Esophagus mucosa (tissue), 1 donor: Measurements from ENCODE around the gene CLSTN3. TPM values are rescaled to one million over a fixed set of nuclear protein-coding genes. Genes with fewer than 3 reads are reported as not detected.

ENCODE experiments used
- ATAC-seq: fragments of 200-7000 bp; cut with Tn5 transposase; one replicate; pipeline ENCODE4 v1.9.1; 2020
- total RNA-seq: library from RNA; stranded (reverse); gene quantifications from one replicate; pipeline ENCODE4 v1.2.4, GENCODE V29; 2023
- donor health status: DM: yes; HTN: yes; CAD: no.

CLSTN3 gene
- 12.8 TPM for total RNA-seq

- peak; percentile 71 for ATAC-seq
These were observed at the start of gene CLSTN3 for GRCh38 chr12:7129872-7130691. Gene CLSTN3, plus strand, starts transcription at chr12:7130371. Its CDS starts 278 bp downstream, at chr12:7130649.

- ATAC-seq, result no peak
These were observed 49.1 kb upstream of the CLSTN3 start for GRCh38 chr12:7081037-7081436.

DNA sequence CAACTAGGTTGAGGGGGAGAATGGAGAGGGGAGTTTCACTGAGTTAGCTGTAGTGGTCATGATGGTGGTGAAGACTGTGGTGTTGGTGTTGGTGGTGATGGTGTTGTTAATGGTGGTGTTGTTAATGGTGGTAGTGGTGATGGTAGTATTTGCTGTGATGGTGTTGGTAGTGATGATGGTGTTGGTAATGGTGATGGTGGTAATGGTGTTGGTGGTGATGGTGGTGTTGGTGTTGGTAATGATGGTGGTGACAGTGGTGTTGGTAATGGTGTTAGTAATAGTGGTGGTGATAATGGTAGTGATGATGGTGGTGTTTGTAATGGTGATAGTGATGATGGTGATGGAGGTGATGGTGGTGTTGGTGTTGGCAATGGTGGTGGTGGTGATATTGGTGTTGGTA is 47.0 kb upstream of the CLSTN3 start:
- ATAC-seq, result no peak

DNA sequence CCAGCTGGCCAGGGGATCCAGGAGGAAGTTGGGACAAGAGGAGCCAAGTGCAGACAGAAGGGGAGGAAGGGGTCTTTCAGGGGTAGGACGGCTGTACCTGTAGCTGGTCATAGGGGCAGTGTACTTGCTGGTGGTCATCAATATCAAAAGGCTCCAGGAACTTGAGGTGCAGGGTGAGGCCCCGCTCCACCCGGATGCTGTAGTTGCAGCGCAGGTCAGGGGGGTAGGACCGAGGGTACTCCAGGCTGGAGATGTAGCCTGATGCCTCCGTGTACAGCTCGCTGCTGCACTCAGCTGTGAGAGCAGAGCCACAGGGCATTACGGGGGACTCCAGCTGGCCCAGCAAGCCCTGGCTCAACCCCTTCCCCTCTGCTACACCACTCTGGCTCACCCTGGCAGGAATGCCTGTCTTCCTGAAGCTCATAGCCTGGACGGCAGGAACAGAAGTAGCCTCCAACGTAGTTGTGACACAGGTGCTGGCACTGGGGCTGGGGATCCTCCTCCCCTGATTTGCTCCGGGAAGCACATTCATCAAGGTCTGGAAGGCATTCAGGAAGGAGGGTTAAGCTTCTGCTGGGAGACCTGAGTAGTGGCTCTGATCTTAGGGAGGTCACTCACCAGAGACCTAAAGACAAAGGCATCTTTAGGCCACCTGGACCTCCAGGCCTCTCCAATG is 40.8 kb upstream of the CLSTN3 start:
- no peak for ATAC-seq

DNA sequence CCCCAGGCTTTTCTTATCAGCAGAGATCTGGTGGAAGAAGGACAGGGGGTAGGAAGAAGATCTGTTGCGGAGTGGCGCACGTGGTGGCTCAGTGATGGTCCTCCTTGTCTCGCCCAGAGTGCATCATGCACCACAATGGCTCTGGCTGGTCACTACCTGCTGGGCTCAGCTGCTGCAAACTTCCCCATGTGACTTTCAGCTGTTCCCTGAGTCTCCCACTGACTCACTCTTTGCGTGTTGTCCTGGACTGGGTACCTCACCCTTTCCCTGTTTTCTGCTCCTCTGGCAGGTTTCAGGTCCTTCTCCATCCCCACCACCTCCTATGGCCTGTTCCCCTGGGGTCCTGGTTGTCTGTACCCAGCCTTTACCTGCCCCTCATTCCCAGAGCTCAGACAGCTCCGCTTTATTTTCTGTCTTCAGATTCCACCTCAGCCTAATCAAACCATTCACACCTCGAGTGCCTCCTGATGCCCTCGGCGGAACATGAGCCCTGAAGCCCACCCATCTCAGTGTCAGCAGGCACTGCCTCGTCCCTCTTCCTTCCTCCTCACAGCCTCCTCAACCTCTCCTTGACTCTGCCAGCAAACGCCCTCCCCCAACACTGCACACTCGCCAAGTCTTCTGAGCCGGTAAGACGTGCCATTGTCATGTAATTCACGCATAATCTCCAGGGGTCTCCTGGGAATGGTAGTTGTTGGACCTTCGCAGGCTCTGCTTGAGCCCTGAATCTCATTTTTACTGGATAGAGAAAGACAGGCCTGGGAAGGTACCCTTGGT is 39.8 kb upstream of the CLSTN3 start:
- no peak for ATAC-seq

DNA sequence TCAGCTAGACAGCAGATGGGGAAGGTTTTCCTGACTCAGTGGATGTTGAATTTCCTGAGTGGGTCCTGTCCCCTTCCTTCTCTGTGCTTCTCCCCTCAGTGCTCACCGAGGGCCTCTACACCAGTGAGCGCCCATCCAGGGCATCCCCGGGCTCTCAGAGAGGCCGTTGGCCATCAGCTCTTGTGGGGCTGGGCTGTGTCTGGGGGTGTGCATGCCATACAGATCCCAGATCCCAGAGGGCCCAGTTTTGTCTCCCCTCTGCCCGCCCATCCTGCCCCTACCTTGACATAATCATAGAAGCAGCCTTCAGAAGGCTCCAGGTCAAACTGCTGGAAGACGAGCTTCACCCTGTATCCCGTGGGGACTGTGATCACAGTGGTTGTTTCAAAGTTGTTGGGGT is 39.0 kb upstream of the CLSTN3 start:
- no peak for ATAC-seq

- ATAC-seq, result peak; percentile 18
These were observed 38.4 kb upstream of the CLSTN3 start for GRCh38 chr12:7091660-7092228.

- peak; percentile 38 for ATAC-seq
These were observed 37.8 kb upstream of the CLSTN3 start, which contains the start of gene C1R for GRCh38 chr12:7092229-7092985. Gene C1R, minus strand, starts transcription at chr12:7092445. Its CDS starts 57 bp downstream, at chr12:7092388.

DNA sequence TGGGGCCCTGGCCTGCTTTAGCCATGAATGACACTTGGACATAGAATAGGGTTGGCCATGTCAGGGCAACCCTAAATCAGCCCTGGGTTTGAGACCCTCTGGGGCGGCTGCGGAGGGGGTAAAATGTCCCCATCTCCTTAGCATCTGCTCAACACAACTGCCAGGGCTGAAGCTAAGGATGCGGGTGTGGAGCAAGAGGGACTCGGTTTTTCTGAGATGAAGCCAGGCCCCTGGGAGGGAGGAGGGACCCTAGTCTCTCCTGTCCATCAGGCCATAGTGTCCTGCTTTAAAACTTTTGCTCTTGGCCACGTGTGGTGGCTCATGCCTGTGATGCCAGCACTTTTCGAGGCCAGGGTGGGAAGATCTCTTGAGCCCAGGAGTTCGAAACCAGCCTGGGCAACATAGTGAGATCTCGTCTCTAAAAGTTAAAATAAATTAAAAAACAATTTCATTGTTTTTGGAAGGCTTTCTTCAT is 37.1 kb upstream of the CLSTN3 start:
- peak; percentile 2 for ATAC-seq

DNA sequence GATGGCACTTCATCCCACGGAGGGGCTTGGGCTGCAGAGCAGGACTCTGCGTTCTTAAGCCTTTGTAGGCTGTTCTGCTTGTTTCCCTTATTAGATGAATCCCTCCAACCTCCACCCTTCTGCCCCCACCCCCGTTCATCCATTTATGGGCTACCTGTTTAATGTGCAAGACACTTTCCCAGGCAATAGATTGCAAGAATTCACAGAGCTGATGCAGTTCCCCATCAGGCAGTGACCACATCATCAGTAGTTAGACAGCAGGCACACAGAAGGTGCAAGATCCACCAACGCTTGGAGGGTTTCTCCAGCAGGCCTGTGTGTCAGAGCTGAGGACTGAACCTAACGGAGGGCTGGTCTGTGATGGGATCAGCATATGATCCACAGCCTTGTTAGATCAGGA is 36.7 kb upstream of the CLSTN3 start:
- ATAC-seq, result no peak

- no peak for ATAC-seq
These were observed 36.3 kb upstream of the CLSTN3 start for GRCh38 chr12:7093892-7094291.

GRCh38 chr12:7096006-7096932 is 33.9 kb upstream of the CLSTN3 start:
- ATAC-seq, result no peak

- no peak for ATAC-seq
These were observed 33.2 kb upstream of the CLSTN3 start for GRCh38 chr12:7096979-7097378.

DNA sequence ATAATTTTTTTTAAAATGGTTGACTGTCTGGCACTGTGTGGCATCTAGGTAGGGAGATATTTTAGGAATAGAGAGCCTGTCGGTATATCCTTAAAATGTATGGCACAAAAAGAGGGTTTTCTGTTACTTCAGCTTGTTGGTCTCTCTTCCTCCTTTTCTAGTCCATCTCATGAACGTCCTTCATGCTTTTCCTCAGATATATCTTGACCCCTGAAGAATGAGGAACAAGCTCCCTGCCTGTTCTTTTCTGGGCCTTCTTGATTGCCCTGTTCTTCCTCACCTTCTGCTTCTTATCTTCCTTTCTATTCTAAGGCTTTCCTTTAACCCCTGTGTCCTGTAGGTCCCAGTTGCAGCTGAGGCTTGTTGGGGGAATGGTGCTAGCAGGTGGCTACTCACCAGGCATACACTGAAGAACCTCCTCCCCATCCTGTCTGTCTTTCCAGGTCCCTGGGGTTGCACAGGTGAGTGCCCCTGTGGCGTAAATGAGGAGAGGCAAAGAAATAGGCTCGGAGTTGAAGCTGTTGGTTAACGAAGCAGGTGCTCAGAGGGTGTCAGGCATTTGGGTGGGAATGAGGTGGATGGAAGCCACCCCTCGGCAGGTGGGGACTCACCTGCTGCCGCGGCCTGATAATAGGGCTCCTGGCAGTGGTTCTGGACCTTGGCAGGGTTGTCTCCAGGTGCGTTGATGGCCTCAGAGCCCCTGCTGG is 30.7 kb upstream of the CLSTN3 start:
- ATAC-seq, result no peak

DNA sequence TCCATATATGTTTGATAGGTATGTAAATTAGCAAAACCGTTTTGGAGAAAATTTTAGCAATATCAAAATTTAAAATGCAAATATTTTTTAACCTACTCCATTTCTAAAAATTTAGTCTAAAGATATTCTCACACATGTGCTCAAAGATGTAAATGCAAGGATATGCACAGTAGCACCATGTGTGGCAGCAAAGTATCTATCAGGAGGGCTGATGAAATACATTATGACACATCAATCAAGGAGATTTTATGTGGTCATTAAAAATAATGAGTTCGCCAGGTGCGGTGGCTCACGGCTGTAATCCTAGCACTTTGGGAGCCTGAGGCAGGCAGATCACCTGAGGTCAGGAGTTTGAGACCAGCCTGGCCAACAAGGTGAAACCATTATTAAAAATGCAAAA is 29.9 kb upstream of the CLSTN3 start:
- no peak for ATAC-seq

GRCh38 chr12:7101047-7101693 is 29.0 kb upstream of the CLSTN3 start:
- no peak for ATAC-seq

DNA sequence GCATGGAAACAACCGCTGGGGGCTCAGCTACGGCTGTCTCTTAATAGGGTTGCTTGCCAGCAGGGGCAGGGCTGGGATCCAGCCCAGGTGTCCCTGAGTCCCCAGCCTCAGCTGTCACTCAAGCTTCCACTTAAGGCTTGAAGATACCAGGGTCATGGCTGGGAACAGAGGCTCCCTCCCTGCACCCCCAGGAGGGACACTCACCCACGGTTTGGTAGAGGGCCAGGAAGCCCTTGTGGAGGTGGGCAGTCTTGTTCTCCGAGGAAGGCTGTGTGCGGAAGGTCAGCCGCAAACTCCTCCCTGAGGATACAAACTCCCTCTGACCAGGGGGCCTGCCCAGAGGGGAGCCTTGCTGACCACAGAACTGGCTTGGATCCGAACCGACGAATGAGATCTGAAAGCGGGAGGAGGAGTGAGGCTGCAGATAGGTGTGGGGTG is 28.5 kb upstream of the CLSTN3 start:
- ATAC-seq, result no peak

GRCh38 chr12:7102582-7102981 is 27.6 kb upstream of the CLSTN3 start:
- no peak for ATAC-seq

GRCh38 chr12:7103837-7104584 is 26.2 kb upstream of the CLSTN3 start:
- ATAC-seq, result no peak
